ENCODE measurements around the gene CHID1. TPM values are rescaled to one million over a fixed set of nuclear protein-coding genes. Genes with fewer than 3 reads are reported as not detected.

Gene CHID1
- total and polyA plus RNA-seq, 2 of the 8 experiments (the other 6 are each of a cell fraction or from before 2014, with no cell fraction given) = 81.2 to 88.5 TPM

DNA sequence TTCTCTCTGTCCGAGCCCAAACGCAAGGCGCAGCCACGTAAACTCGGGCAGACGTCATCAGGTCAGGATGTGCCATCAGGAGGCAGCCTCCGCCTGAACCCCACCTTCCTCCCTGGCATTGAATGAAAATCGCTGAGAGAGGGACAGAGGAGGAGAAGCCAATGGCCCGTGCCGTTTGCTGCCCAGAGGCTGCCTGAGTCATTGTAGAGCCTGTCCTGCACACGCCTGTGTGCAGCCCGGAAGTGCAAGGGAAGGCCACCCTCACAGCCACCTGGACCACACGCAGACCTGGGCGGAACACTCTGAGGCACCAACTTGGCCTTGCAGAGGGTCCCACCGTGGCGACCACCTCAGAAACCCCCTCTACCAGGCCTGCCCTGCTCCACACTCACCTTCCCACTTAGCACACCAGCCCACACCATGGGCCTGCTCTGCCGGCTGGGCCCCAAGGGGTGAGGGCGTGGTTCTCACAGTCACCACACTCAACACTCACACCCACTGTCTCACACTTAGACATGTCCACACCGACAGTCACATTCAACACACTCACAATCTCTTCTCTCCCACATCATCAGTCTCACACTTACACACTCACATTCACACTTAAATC lies 9.1 kb downstream of the CHID1 start:
- FAIRE-seq = no peak
- TF ChIP-seq JUND (IDR thresholded peaks at IDR 0.05; ENCODE audit: low read length) (no peak), SIRT6 (IDR thresholded peaks at IDR 0.05; ENCODE audit: low read length) (no peak), SIN3A (conservative IDR thresholded peaks at IDR 0.05 in 1 of 2, IDR thresholded peaks at IDR 0.05 in 1 of 2; ENCODE audit: low read depth in 1 of 2, low read length in 2 of 2) (no peak), BRCA1 (IDR thresholded peaks at IDR 0.05; ENCODE audit: low read depth, low read length) (no peak), RAD21 (IDR thresholded peaks at IDR 0.05 in 1 of 2, conservative IDR thresholded peaks at IDR 0.05 in 1 of 2; ENCODE audit: low read depth in 2 of 2, low read length in 2 of 2) (no peak), TAF7 (optimal IDR thresholded peaks at IDR 0.05; ENCODE audit: borderline replicate concordance, low read depth, low read length) (no peak), EP300 (IDR thresholded peaks at IDR 0.05; ENCODE audit: borderline replicate concordance in 1 of 2, low read depth in 2 of 2, low read length in 2 of 2) (no peak), SIX5 (IDR thresholded peaks at IDR 0.05; ENCODE audit: low read depth, low read length) (no peak), NANOG (IDR thresholded peaks at IDR 0.05; ENCODE audit: insufficient read depth, low read depth, low read length, poor library complexity, severe bottlenecking) (no peak)
- TF ChIP-seq, protein P1, sequence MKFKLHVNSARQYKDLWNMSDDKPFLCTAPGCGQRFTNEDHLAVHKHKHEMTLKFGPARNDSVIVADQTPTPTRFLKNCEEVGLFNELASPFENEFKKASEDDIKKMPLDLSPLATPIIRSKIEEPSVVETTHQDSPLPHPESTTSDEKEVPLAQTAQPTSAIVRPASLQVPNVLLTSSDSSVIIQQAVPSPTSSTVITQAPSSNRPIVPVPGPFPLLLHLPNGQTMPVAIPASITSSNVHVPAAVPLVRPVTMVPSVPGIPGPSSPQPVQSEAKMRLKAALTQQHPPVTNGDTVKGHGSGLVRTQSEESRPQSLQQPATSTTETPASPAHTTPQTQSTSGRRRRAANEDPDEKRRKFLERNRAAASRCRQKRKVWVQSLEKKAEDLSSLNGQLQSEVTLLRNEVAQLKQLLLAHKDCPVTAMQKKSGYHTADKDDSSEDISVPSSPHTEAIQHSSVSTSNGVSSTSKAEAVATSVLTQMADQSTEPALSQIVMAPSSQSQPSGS (IDR thresholded peaks at IDR 0.05; ENCODE audit: low read length) = no peak

More for the DNA sequence above, 9.1 kb downstream of the CHID1 start:
- Histone ChIP-seq H2BK12ac (ENCODE audit: low read depth, low read length) (no peak overlapping the region), H3K56ac (replicated peaks; ENCODE audit: insufficient read length, low read depth, low read length) (no peak overlapping the region), H2BK5ac (ENCODE audit: low read depth, low read length) (no peak overlapping the region; the same call in 1 of the 2 replicates), H2BK15ac (ENCODE audit: low read length) (no peak overlapping the region), H2BK20ac (ENCODE audit: low read length) (no peak overlapping the region), H3K27me3 (replicated peaks in 1 of 4; ENCODE audit: control insufficient read depth in 3 of 4, extremely low read depth in 1 of 4, insufficient read depth in 3 of 4, low read length in 3 of 4) (no peaks in the 10 kb centered on the region), H4K5ac (ENCODE audit: insufficient read length, low read depth, low read length) (no peak overlapping the region), H3K4me1 (replicated peaks in 1 of 4; ENCODE audit: control insufficient read depth in 3 of 4, insufficient read depth in 4 of 4, low read length in 3 of 4) (no peaks in the 10 kb centered on the region), H2AK5ac (ENCODE audit: low read depth, low read length) (no peak overlapping the region), H3K36me3 (ENCODE audit: control insufficient read depth in 2 of 4, insufficient read depth in 4 of 4, low read length in 3 of 4) (peaks cover 33 to 59% (median 44%) of the 10 kb centered on the region in 4 experiments), H3K9me3 (ENCODE audit: insufficient read depth in 2 of 2, low read depth in 1 of 2, low read length in 1 of 2) (no peaks in the 10 kb centered on the region), H3K23me2 (ENCODE audit: low read depth, low read length) (no peaks in the 10 kb centered on the region), H4K20me1 (replicated peaks in 1 of 2; ENCODE audit: control insufficient read depth in 1 of 2, insufficient read depth in 2 of 2, low read length in 2 of 2) (peaks cover 11 to 30% of the 10 kb centered on the region in 2 experiments), H2AFZ (ENCODE audit: low read length) (no peak overlapping the region), H3K14ac (ENCODE audit: insufficient read length) (no peak overlapping the region), H4K8ac (ENCODE audit: extremely low read depth, insufficient read depth, low read length) (no peak overlapping the region), H3K23ac (ENCODE audit: insufficient read length) (no peak overlapping the region), H4K91ac (replicated peaks; ENCODE audit: insufficient read length, low read length) (no peak overlapping the region), H3K9ac (replicated peaks in 1 of 4; ENCODE audit: extremely low read depth in 1 of 4, low read depth in 3 of 4, low read length in 3 of 4) (no peak overlapping the region), H3K79me2 (ENCODE audit: control insufficient read depth in 1 of 2, insufficient read depth in 2 of 2, low read length in 2 of 2) (peaks cover 0 to 3% of the 10 kb centered on the region in 2 experiments; a peak in 1 of 4 replicates), H3K27ac (ENCODE audit: low read depth, low read length) (no peak overlapping the region), H3K4me3 (ENCODE audit: extremely low read depth in 1 of 4, insufficient read depth in 2 of 4, low read depth in 3 of 4, low read length in 4 of 4) (no peak overlapping the region), H2BK120ac (replicated peaks; ENCODE audit: low read depth, low read length) (no peak overlapping the region), H3K4ac (replicated peaks; ENCODE audit: insufficient read length, low read depth, low read length) (no peak overlapping the region), H3K4me2 (ENCODE audit: insufficient read depth in 1 of 2, low read depth in 2 of 2, low read length in 2 of 2) (no peak overlapping the region), H3K18ac (ENCODE audit: extremely low read depth, low read length) (no peak overlapping the region), H3K79me1 (ENCODE audit: low read depth, low read length) (no peaks in the 10 kb centered on the region; the same call in 1 of the 2 replicates)
- ChIA-PET POLR2A (ENCODE audit: partially characterized antibody) (interaction anchor here (1.1 to 1.4 kb wide), 2 partner anchors 10 to 13 kb away, joined by 3 read pairs; no protein-coding TSS in a partner anchor), CTCF (ENCODE audit: partially characterized antibody) (interaction anchor here (1.8 to 2.2 kb wide), 3 partner anchors 74 to 128 kb away, joined by 4 to 5 read pairs (median 5); no protein-coding TSS in a partner anchor)
- WGBS, 2 experiments (ENCODE audit: extremely low coverage in 1 of 2, insufficient coverage in 1 of 2, insufficient read length in 1 of 2, insufficient replicate concordance in 2 of 2, low coverage in 1 of 2, low lambda C conversion rate in 2 of 2, missing lambda C conversion rate in 1 of 2) = 93% methylated on average over 17 of the region's 19 CpGs; no CpG with 5 or more reads in 1 of the 2 experiments
- no peak for DNase-seq (ENCODE audit: low read depth in 1 of 2, low spot score in 2 of 2)
